ENCODE data around the gene MEI4. TPM values are rescaled to one million over a fixed set of nuclear protein-coding genes. Genes with fewer than 3 reads are reported as not detected.

MEI4 gene
- total RNA-seq, 4 donors from 2014 or later: not detected

- TF ChIP-seq POLR2A (IDR thresholded peaks at IDR 0.05): no peak
- TF ChIP-seq CTCF (IDR thresholded peaks at IDR 0.05 in 4 of 5, conservative IDR thresholded peaks at IDR 0.05 in 1 of 5): no peak
- H3K9me3 ChIP-seq: no peaks in the 10 kb centered on the region
- no peak overlapping the region for H3K4me3 ChIP-seq
- in situ Hi-C loops (cut with MboI; ENCODE audit: low sequenced_read_pairs in 4 of 4) (no loop called here), intact Hi-C loops (cut with DNase I; ENCODE audit: low total_unique reads) (no loop called here)
- no peak for DNase-seq
- no peaks in the 10 kb centered on the region for H3K36me3 ChIP-seq
- H3K27me3 ChIP-seq: no peaks in the 10 kb centered on the region
- H3K4me1 ChIP-seq: no peaks in the 10 kb centered on the region
- H3K27ac ChIP-seq: no peak overlapping the region
- no peak for ATAC-seq
Measured at GRCh38 chr6:77883851-77884250, 231.0 kb downstream of the MEI4 start.

GRCh38 chr6:77893391-77893790 is 240.6 kb downstream of the MEI4 start:
- Histone ChIP-seq H3K27me3 (no peaks in the 10 kb centered on the region), H3K4me1 (no peaks in the 10 kb centered on the region), H3K9me3 (no peaks in the 10 kb centered on the region), H3K27ac (no peak overlapping the region), H3K36me3 (no peaks in the 10 kb centered on the region), H3K4me3 (no peak overlapping the region)
- no peak for DNase-seq
- intact Hi-C loops (cut with DNase I; ENCODE audit: low total_unique reads) (no loop called here), in situ Hi-C loops (cut with MboI; ENCODE audit: low sequenced_read_pairs in 4 of 4) (no loop called here)
- TF ChIP-seq CTCF (IDR thresholded peaks at IDR 0.05 in 4 of 5, conservative IDR thresholded peaks at IDR 0.05 in 1 of 5) (no peak), POLR2A (IDR thresholded peaks at IDR 0.05) (no peak)
- ATAC-seq: no peak

GRCh38 chr6:77906070-77906469 is 253.2 kb downstream of the MEI4 start:
- Histone ChIP-seq H3K4me1 (no peaks in the 10 kb centered on the region), H3K4me3 (no peak overlapping the region), H3K27ac (no peak overlapping the region), H3K9me3 (peaks cover 0 to 6% (median 0%) of the 10 kb centered on the region in 3 donors), H3K27me3 (no peaks in the 10 kb centered on the region), H3K36me3 (no peaks in the 10 kb centered on the region)
- no peak for TF ChIP-seq CTCF (IDR thresholded peaks at IDR 0.05 in 4 of 5, conservative IDR thresholded peaks at IDR 0.05 in 1 of 5)
- no peak for TF ChIP-seq POLR2A (IDR thresholded peaks at IDR 0.05)
- intact Hi-C loops (cut with DNase I; ENCODE audit: low total_unique reads) (no loop called here), in situ Hi-C loops (cut with MboI; ENCODE audit: low sequenced_read_pairs in 4 of 4) (no loop called here)
- no peak for DNase-seq
- no peak for ATAC-seq

GRCh38 chr6:77910826-77911225 is 258.0 kb downstream of the MEI4 start:
- ATAC-seq: no peak
- H3K9me3 ChIP-seq: no peaks in the 10 kb centered on the region

More at GRCh38 chr6:77910826-77911225, 258.0 kb downstream of the MEI4 start:
- DNase-seq: no peak
- Histone ChIP-seq H3K27me3 (no peaks in the 10 kb centered on the region), H3K4me3 (no peak overlapping the region), H3K36me3 (no peaks in the 10 kb centered on the region), H3K4me1 (no peaks in the 10 kb centered on the region), H3K27ac (no peak overlapping the region)
- in situ Hi-C loops (cut with MboI; ENCODE audit: low sequenced_read_pairs in 4 of 4): no loop called here
- TF ChIP-seq POLR2A (IDR thresholded peaks at IDR 0.05) (no peak), CTCF (IDR thresholded peaks at IDR 0.05 in 4 of 5, conservative IDR thresholded peaks at IDR 0.05 in 1 of 5) (no peak)
- intact Hi-C loops (cut with DNase I; ENCODE audit: low total_unique reads): no loop called here
